IPS-18a (cell line): ENCODE data around the gene LRP1B.
"Not testable (repeated sequence)": the region's sequence is repeated elsewhere in the genome, so short reads cannot be mapped to it uniquely, and the experiment has no call there.

Source experiments
- H3K27ac ChIP-seq: one replicate; pipeline ENCODE4 v1.5.1; 2013; ENCODE audit warnings: low read length
- H3K27me3 ChIP-seq: one replicate; pipeline ENCODE4 v1.6.1; 2013; ENCODE audit warnings: mild to moderate bottlenecking, low read length; ENCODE audit not compliant: control insufficient read depth, insufficient read depth
- H3K36me3 ChIP-seq: one replicate; pipeline ENCODE4 v1.6.1; 2013; ENCODE audit warnings: low read depth, low read length; ENCODE audit not compliant: control insufficient read depth
- H3K4me1 ChIP-seq: one replicate; pipeline ENCODE4 v1.6.1; 2013; ENCODE audit warnings: low read depth, low read length; ENCODE audit not compliant: control insufficient read depth
- H3K4me3 ChIP-seq: one replicate; pipeline ENCODE4 v1.5.1; 2013; ENCODE audit warnings: low read length
- H3K9ac ChIP-seq: one replicate; pipeline ENCODE4 v1.6.1; 2013; ENCODE audit warnings: mild to moderate bottlenecking, low read length, moderate library complexity
- H3K9me3 ChIP-seq: one replicate; pipeline ENCODE4 v1.6.1; 2013; ENCODE audit warnings: low read depth, low read length; ENCODE audit not compliant: control insufficient read depth

LRP1B gene

DNA sequence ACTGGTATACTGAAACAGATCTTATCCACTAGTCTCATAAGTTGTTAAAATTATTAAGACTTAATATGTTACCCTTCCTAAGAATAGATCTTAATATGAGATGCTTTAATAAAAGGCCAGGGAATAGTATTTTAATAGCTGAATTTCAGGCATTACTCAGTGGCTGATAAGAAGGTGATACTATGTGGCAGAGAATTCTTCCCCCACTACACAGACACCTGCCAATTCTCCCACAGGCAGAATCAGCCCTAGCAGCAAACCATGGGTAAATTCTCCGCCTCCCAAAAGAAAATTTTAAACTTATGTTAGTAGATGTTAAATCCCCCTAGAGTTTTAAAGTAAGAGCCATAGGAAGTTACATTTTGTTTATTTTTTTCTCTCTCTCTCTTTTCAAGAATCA, 888.8 kb downstream of the LRP1B start:
- Histone ChIP-seq H3K27ac (no peak overlapping the region), H3K9me3 (no peaks in the 10 kb centered on the region), H3K36me3 (no peaks in the 10 kb centered on the region), H3K4me1 (no peaks in the 10 kb centered on the region), H3K27me3 (no peaks in the 10 kb centered on the region), H3K4me3 (no peak overlapping the region), H3K9ac (no peak overlapping the region)

GRCh38 chr2:141226560-141226959, 904.3 kb downstream of the LRP1B start:
- no peak overlapping the region for H3K27ac ChIP-seq
- no peak overlapping the region for H3K9ac ChIP-seq
- H3K36me3 ChIP-seq: no peaks in the 10 kb centered on the region
- H3K27me3 ChIP-seq: no peaks in the 10 kb centered on the region
- no peak overlapping the region for H3K4me3 ChIP-seq
- peaks cover 3% of the 10 kb centered on the region for H3K9me3 ChIP-seq
- H3K4me1 ChIP-seq: no peaks in the 10 kb centered on the region

- H3K9ac ChIP-seq: no peak overlapping the region
- H3K27me3 ChIP-seq: no peaks in the 10 kb centered on the region
- no peak overlapping the region for H3K4me3 ChIP-seq
- H3K36me3 ChIP-seq: no peaks in the 10 kb centered on the region
- H3K4me1 ChIP-seq: no peaks in the 10 kb centered on the region
- H3K27ac ChIP-seq: no peak overlapping the region
- H3K9me3 ChIP-seq: no peaks in the 10 kb centered on the region
Measured at GRCh38 chr2:141207036-141207385, 923.8 kb downstream of the LRP1B start.

DNA sequence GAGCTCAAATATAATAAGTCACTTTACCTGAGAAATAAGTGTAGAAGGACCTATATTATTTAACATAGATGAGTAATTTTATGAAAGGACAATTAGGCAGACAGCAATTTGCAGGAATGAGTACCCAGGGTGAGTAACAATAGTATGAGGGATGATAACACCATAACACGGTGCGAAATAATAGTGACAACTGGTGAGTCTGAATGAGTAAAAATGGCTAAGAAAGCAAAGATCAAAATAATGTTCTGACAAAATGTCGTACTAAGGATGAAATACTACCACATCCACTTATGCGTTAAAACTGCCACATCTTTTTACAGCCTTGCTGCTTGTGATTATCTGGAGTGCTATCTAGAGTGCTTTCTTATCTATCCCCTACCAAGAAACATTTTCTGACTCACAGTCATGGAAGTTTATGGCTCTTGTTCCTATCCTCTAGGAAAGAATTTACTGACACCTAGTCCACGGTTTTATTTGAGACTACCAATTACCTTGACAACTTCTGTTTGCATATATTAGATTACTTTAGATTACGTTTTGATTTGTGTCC, 929.7 kb downstream of the LRP1B start:
- H3K27ac ChIP-seq: no peak overlapping the region
- no peaks in the 10 kb centered on the region for H3K4me1 ChIP-seq
- no peak overlapping the region for H3K9ac ChIP-seq
- no peak overlapping the region for H3K4me3 ChIP-seq
- H3K36me3 ChIP-seq: no peaks in the 10 kb centered on the region
- H3K9me3 ChIP-seq: no peaks in the 10 kb centered on the region
- H3K27me3 ChIP-seq: no peaks in the 10 kb centered on the region

GRCh38 chr2:141200191-141200590, 930.6 kb downstream of the LRP1B start:
- H3K9me3 ChIP-seq: no peaks in the 10 kb centered on the region
- H3K4me1 ChIP-seq: no peaks in the 10 kb centered on the region
- no peak overlapping the region for H3K9ac ChIP-seq
- H3K27ac ChIP-seq: no peak overlapping the region
- no peaks in the 10 kb centered on the region for H3K36me3 ChIP-seq
- no peaks in the 10 kb centered on the region for H3K27me3 ChIP-seq
- H3K4me3 ChIP-seq: no peak overlapping the region

GRCh38 chr2:141199711-141200110, 931.1 kb downstream of the LRP1B start:
- Histone ChIP-seq H3K4me1 (no peaks in the 10 kb centered on the region), H3K4me3 (no peak overlapping the region), H3K27ac (no peak overlapping the region), H3K9me3 (no peaks in the 10 kb centered on the region), H3K9ac (no peak overlapping the region), H3K27me3 (no peaks in the 10 kb centered on the region), H3K36me3 (no peaks in the 10 kb centered on the region)

DNA sequence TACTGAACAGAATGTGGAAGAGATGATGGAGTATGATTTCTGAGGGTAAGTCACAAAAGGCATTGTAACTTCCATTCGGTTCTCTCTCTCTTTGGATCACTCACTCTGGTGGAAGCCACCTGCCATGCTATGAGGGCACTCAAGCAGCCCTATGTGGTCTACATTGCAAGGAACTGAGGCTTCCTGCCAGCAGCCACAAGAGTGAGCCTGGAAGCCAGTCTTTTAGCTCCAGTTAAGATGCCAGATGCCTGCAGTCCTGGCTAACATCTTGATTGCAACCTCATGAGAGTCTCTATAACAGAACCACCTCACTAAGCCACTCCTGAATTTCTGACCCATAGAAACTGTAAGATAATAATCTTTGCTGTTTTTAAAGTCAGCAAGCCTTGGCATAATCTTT, 935.7 kb downstream of the LRP1B start:
- Histone ChIP-seq H3K9me3 (no peaks in the 10 kb centered on the region), H3K36me3 (no peaks in the 10 kb centered on the region), H3K9ac (no peak overlapping the region), H3K4me3 (no peak overlapping the region), H3K27me3 (no peaks in the 10 kb centered on the region), H3K4me1 (no peaks in the 10 kb centered on the region), H3K27ac (no peak overlapping the region)

- H3K9ac ChIP-seq: no peak overlapping the region
- no peaks in the 10 kb centered on the region for H3K4me1 ChIP-seq
- no peaks in the 10 kb centered on the region for H3K27me3 ChIP-seq
- H3K36me3 ChIP-seq: no peaks in the 10 kb centered on the region
- no peak overlapping the region for H3K4me3 ChIP-seq
- no peak overlapping the region for H3K27ac ChIP-seq
- no peaks in the 10 kb centered on the region for H3K9me3 ChIP-seq
Measured at GRCh38 chr2:141187075-141187439, 943.8 kb downstream of the LRP1B start.

- H3K36me3 ChIP-seq: no peaks in the 10 kb centered on the region
- no peaks in the 10 kb centered on the region for H3K27me3 ChIP-seq
- H3K9me3 ChIP-seq: no peaks in the 10 kb centered on the region
- H3K4me1 ChIP-seq: no peaks in the 10 kb centered on the region
- no peak overlapping the region for H3K4me3 ChIP-seq
- no peak overlapping the region for H3K27ac ChIP-seq
- no peak overlapping the region for H3K9ac ChIP-seq
Measured at GRCh38 chr2:141186413-141187074, 944.3 kb downstream of the LRP1B start.

- no peaks in the 10 kb centered on the region for H3K27me3 ChIP-seq
- no peaks in the 10 kb centered on the region for H3K9me3 ChIP-seq
Measured at GRCh38 chr2:141182246-141182645, 948.6 kb downstream of the LRP1B start.

GRCh38 chr2:141169117-141169516, 961.7 kb downstream of the LRP1B start:
- H3K27me3 ChIP-seq, H3K9me3 ChIP-seq, H3K27ac ChIP-seq, H3K4me1 ChIP-seq, H3K36me3 ChIP-seq, H3K9ac ChIP-seq, H3K4me3 ChIP-seq: not testable (repeated sequence)

More at GRCh38 chr2:141182246-141182645, 948.6 kb downstream of the LRP1B start:
- Histone ChIP-seq H3K27ac (no peak overlapping the region), H3K4me3 (no peak overlapping the region), H3K4me1 (no peaks in the 10 kb centered on the region), H3K9ac (no peak overlapping the region), H3K36me3 (no peaks in the 10 kb centered on the region)

- Histone ChIP-seq H3K36me3 (no peaks in the 10 kb centered on the region), H3K4me3 (no peak overlapping the region), H3K9me3 (no peaks in the 10 kb centered on the region)
Measured at GRCh38 chr2:141162314-141162713, 968.5 kb downstream of the LRP1B start.

More at GRCh38 chr2:141162314-141162713, 968.5 kb downstream of the LRP1B start:
- Histone ChIP-seq H3K4me1 (no peaks in the 10 kb centered on the region), H3K9ac (no peak overlapping the region), H3K27ac (no peak overlapping the region), H3K27me3 (no peaks in the 10 kb centered on the region)
